ENCODE data around the gene LDB1. TPM values are rescaled to one million over a fixed set of nuclear protein-coding genes. Genes with fewer than 3 reads are reported as not detected.

LDB1 gene
- total and polyA plus RNA-seq, 5 donors, result 45.5 to 90.9 (median 64.1) TPM

- peak; percentile 60 to 89 (median 84) for DNase-seq
- no peaks in the 10 kb centered on the region for H3K27me3 ChIP-seq (ENCODE audit: control insufficient read depth, insufficient read depth)
- H3K9me3 ChIP-seq (ENCODE audit: control insufficient read depth, low read length), result no peaks in the 10 kb centered on the region
- ATAC-seq, result peak; percentile 24 to 34
- peaks cover 14% of the 10 kb centered on the region for H3K4me1 ChIP-seq (ENCODE audit: control insufficient read depth, insufficient read depth, low read length)
- intact Hi-C loops (cut with DNase I), result no loop called here
- H3K27ac ChIP-seq (ENCODE audit: low read length), result peak overlapping the region; percentile 95
- peak overlapping the region; percentile 61 for H3K4me3 ChIP-seq (ENCODE audit: low read length)
- 1% methylated on average over 22 of the region's 22 CpGs for WGBS
Observed at GRCh38 chr10:102119417-102120141, 589 bp downstream of the LDB1 start.

GRCh38 chr10:102118867-102119266, 1.3 kb downstream of the LDB1 start:
- WGBS, result 2% methylated on average over 6 of the region's 6 CpGs
- intact Hi-C loops (cut with DNase I), result no loop called here
- Histone ChIP-seq H3K27ac (ENCODE audit: low read length) (peak overlapping the region; percentile 95), H3K9me3 (ENCODE audit: control insufficient read depth, low read length) (no peaks in the 10 kb centered on the region), H3K4me1 (ENCODE audit: control insufficient read depth, insufficient read depth, low read length) (peaks cover 14% of the 10 kb centered on the region), H3K4me3 (ENCODE audit: low read length) (peak overlapping the region; percentile 61), H3K27me3 (ENCODE audit: control insufficient read depth, insufficient read depth) (no peaks in the 10 kb centered on the region)
- DNase-seq (peak in 2 of 3 donors; percentile 70 to 71), ATAC-seq (no peak)

DNA sequence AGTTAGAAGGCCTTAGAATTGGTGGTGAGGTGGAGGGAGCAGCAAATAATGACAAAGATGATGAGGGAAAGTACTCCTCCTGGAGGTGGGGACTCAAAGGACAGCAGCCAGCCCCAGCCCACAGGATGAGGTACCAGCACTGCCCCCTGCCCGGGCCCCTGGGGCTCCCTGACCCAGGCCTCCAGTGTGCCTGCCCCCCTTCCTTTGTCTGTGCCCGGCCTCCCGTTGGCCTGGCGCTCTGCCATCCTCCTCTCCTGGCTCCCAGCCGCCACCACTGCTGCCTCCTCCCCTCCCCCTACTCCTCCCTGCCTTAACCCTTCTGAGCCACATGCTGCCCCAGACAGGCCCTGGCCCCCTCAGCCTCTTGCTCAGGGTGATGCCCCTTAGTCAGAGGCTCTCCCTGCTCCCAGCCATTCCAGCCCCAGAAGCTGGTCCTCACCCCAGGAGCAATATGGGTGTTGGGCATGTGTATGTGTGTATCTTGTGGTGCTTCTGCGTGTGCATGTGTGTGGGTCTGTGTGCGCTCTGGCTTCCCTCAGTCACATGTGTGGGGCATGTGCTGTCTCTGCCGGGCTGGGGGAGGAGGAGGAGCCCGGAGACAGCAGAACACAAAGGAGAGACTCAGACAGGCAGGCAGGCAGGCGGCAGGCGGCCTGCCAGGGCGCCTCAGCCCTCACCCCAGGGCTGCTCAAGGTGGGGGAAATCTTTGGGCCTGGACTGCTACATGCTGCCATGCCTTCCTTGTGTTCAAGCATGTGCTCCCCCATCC, 2.6 kb downstream of the LDB1 start:
- peak; percentile 84 to 96 (median 94) for DNase-seq
- peaks cover 19% of the 10 kb centered on the region for H3K4me1 ChIP-seq (ENCODE audit: control insufficient read depth, insufficient read depth, low read length)
- WGBS, result 3% methylated on average over 12 of the region's 12 CpGs
- intact Hi-C loops (cut with DNase I), result no loop called here
- no peaks in the 10 kb centered on the region for H3K27me3 ChIP-seq (ENCODE audit: control insufficient read depth, insufficient read depth)
- H3K4me3 ChIP-seq (ENCODE audit: low read length), result peak overlapping the region; percentile 14
- peak overlapping the region; percentile 95 for H3K27ac ChIP-seq (ENCODE audit: low read length)
- peak; percentile 13 to 15 for ATAC-seq
- no peaks in the 10 kb centered on the region for H3K9me3 ChIP-seq (ENCODE audit: control insufficient read depth, low read length)

DNA sequence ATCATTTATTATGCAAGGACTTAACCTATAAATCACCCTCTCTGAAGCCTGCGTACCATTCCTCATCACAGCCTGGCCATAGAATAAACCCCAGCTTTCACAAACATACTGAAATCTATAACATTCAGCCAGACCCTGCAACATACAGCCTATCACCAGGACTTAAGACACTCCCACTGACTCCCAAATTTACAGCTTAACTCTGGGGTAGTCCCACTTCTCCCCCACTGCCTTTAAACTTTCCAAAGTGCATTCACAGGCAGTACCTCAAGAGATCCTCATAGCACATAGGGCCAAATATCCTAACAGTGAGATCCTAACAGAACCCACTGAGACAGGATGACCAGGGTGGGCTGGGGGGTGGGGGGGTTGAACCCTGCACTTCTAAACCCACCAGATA, 3.5 kb downstream of the LDB1 start:
- intact Hi-C loops (cut with DNase I), result no loop called here
- Histone ChIP-seq H3K27ac (ENCODE audit: low read length) (peak overlapping the region; percentile 95), H3K4me1 (ENCODE audit: control insufficient read depth, insufficient read depth, low read length) (peaks cover 19% of the 10 kb centered on the region), H3K27me3 (ENCODE audit: control insufficient read depth, insufficient read depth) (no peaks in the 10 kb centered on the region), H3K9me3 (ENCODE audit: control insufficient read depth, low read length) (no peaks in the 10 kb centered on the region), H3K4me3 (ENCODE audit: low read length) (no peak overlapping the region)
- ATAC-seq (no peak), DNase-seq (no peak)
- 71% methylated on average over 1 of the region's 1 CpG for WGBS

GRCh38 chr10:102115775-102116174, 4.4 kb downstream of the LDB1 start:
- WGBS, result 1% methylated on average over 3 of the region's 3 CpGs
- ATAC-seq, result no peak
- Histone ChIP-seq H3K27me3 (ENCODE audit: control insufficient read depth, insufficient read depth) (no peaks in the 10 kb centered on the region), H3K4me3 (ENCODE audit: low read length) (no peak overlapping the region), H3K4me1 (ENCODE audit: control insufficient read depth, insufficient read depth, low read length) (peaks cover 19% of the 10 kb centered on the region), H3K27ac (ENCODE audit: low read length) (peak overlapping the region; percentile 78), H3K9me3 (ENCODE audit: control insufficient read depth, low read length) (no peaks in the 10 kb centered on the region)
- intact Hi-C loops (cut with DNase I), result no loop called here
- DNase-seq, result no peak

DNA sequence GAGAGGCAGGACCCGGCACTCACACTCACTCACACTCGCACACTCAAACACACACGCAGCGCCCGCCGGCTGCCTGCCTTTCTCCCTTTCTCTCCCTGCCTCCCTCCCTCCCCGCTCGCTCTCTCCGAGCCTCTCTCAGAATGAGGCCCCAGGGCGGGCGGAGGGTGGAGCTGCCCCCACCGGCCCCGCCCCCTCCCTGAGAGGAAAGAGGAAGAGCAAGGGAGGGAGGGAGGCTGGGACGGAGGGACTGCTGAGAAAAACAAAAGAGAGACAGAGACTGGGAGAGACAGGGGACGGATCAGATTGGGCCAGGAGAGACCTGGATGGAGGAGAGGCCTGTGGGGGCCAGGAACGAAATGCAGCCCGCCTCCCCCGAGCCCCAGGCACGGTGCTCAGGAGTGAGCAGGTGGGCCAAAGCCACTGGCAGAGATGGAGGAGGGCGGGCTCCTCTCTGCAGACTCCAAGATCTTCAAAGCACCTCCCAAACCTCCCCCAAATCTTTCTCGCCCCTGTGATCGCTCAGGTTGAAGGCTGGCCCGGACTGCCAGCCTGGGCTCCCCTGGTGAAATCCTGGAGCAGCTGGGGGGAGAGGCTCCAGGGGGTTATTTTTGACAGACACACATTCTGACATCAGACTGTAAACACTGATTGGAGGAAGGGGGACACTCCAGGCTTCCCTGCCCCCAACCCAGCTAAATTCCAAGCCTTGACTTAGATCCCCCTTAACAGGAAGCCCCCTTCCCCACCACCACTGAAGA, 5.1 kb downstream of the LDB1 start:
- ATAC-seq (peak; percentile 86 to 87), DNase-seq (peak; percentile 89 to 96 (median 96))
- Histone ChIP-seq H3K9me3 (ENCODE audit: control insufficient read depth, low read length) (no peaks in the 10 kb centered on the region), H3K27me3 (ENCODE audit: control insufficient read depth, insufficient read depth) (no peaks in the 10 kb centered on the region), H3K4me1 (ENCODE audit: control insufficient read depth, insufficient read depth, low read length) (peaks cover 19% of the 10 kb centered on the region), H3K4me3 (ENCODE audit: low read length) (peak overlapping the region; percentile 85), H3K27ac (ENCODE audit: low read length) (peak overlapping the region; percentile 78)
- WGBS, result under 1% methylated on average over 23 of the region's 23 CpGs
- intact Hi-C loops (cut with DNase I), result no loop called here

GRCh38 chr10:102113956-102114857, 6.0 kb downstream of the LDB1 start:
- 1% methylated on average over 45 of the region's 45 CpGs for WGBS
- H3K27me3 ChIP-seq (ENCODE audit: control insufficient read depth, insufficient read depth), result no peaks in the 10 kb centered on the region
- DNase-seq (peak in 2 of 3 donors; percentile 65 to 78), ATAC-seq (peak; percentile 3 to 16)
- peak overlapping the region; percentile 85 for H3K4me3 ChIP-seq (ENCODE audit: low read length)
- intact Hi-C loops (cut with DNase I), result no loop called here
- peaks cover 19% of the 10 kb centered on the region for H3K4me1 ChIP-seq (ENCODE audit: control insufficient read depth, insufficient read depth, low read length)
- peak overlapping the region; percentile 6 for H3K27ac ChIP-seq (ENCODE audit: low read length)
- no peaks in the 10 kb centered on the region for H3K9me3 ChIP-seq (ENCODE audit: control insufficient read depth, low read length)

GRCh38 chr10:102113261-102113955, 6.8 kb downstream of the LDB1 start:
- 45% methylated on average over 7 of the region's 7 CpGs for WGBS
- Histone ChIP-seq H3K27me3 (ENCODE audit: control insufficient read depth, insufficient read depth) (no peaks in the 10 kb centered on the region), H3K27ac (ENCODE audit: low read length) (peak overlapping the region; percentile 20), H3K9me3 (ENCODE audit: control insufficient read depth, low read length) (no peaks in the 10 kb centered on the region), H3K4me1 (ENCODE audit: control insufficient read depth, insufficient read depth, low read length) (peaks cover 19% of the 10 kb centered on the region), H3K4me3 (ENCODE audit: low read length) (peak overlapping the region; percentile 85)
- ATAC-seq (no peak), DNase-seq (no peak)
- intact Hi-C loops (cut with DNase I), result no loop called here

DNA sequence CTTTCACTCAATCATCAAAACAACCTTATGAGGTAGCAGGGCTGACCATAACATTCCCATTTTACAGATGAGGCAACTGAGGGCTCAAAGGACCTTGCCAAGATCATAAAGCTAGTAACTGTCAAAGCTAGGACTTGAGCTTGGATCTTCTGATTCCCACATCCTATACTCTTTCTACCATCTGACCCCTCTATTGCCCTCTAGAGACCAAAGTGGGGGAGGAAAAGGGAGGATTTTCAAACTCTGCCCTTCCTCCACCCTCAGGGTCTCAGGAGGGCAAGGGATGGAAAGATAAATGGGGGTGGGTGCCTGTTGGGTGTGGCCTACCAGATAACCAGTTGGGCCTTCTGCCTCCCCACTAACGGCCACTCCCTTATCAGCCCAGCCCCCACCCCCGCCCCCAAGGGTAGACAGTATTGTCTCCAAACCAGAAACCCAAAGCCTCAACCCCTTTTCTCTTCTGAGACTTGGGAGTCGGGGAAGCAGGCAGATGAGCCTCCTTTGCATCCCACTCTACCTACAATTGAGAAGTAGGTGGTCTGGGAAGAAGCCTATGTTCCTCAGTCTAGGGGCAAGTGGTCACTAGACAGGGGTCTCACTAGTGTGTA, 7.9 kb downstream of the LDB1 start:
- no peak for DNase-seq
- H3K27me3 ChIP-seq (ENCODE audit: control insufficient read depth, insufficient read depth), result no peaks in the 10 kb centered on the region
- 41% methylated on average over 3 of the region's 3 CpGs for WGBS
- H3K4me1 ChIP-seq (ENCODE audit: control insufficient read depth, insufficient read depth, low read length), result peaks cover 14% of the 10 kb centered on the region
- intact Hi-C loops (cut with DNase I), result no loop called here
- H3K27ac ChIP-seq (ENCODE audit: low read length), result no peak overlapping the region
- H3K4me3 ChIP-seq (ENCODE audit: low read length), result no peak overlapping the region
- no peaks in the 10 kb centered on the region for H3K9me3 ChIP-seq (ENCODE audit: control insufficient read depth, low read length)
- no peak for ATAC-seq
